HCT116 (cell line): Measurements from ENCODE around the gene NAPSA.

Experiments used
- CBX3 ChIP-seq: IDR thresholded peaks from 2 replicates; pipeline ENCODE4 v1.6.1; 2012; ENCODE audit warnings: low read depth
- EZH2phosphoT487 ChIP-seq: fragments of 200-600 bp; IDR thresholded peaks from 2 replicates; pipeline ENCODE4 v1.6.1; 2018; ENCODE audit warnings: antibody characterized with exemption, borderline replicate concordance
- JUND ChIP-seq: IDR thresholded peaks from 2 replicates; pipeline ENCODE4 v1.6.1; 2012
- POLR2AphosphoS5 ChIP-seq: IDR thresholded peaks from 2 replicates; pipeline ENCODE4 v1.6.1; 2011; ENCODE audit warnings: mild to moderate bottlenecking, low read depth, low read length, moderate library complexity
- SIN3A ChIP-seq: IDR thresholded peaks from 2 replicates; pipeline ENCODE4 v1.6.1; 2012; ENCODE audit warnings: low read depth
- TF ChIP-seq, protein P1 (sequence below), 3 experiments: fragments of 200-600 bp in 1 of 3; sonication (generic) in 1 of 3; IDR thresholded peaks in 2 of 3; conservative IDR thresholded peaks in 1 of 3; 2 replicates each; pipeline ENCODE4 v1.5.1; 2012 to 2017; ENCODE audit warnings: low read depth in 2 of 3, low read length in 2 of 3, antibody characterized with exemption in 1 of 3, borderline replicate concordance in 1 of 3, control low read depth in 1 of 3, mild to moderate bottlenecking in 1 of 3, mixed read lengths in 1 of 3, mixed run types in 1 of 3, moderate library complexity in 1 of 3; ENCODE audit not compliant: insufficient read depth in 1 of 3
- TF ChIP-seq, protein P2 (sequence below): IDR thresholded peaks from 2 replicates; pipeline ENCODE4 v1.6.1; 2012
- TF ChIP-seq, protein P3 (sequence below): IDR thresholded peaks from 2 replicates; pipeline ENCODE4 v1.6.1; 2012; ENCODE audit warnings: low read depth

DNA sequence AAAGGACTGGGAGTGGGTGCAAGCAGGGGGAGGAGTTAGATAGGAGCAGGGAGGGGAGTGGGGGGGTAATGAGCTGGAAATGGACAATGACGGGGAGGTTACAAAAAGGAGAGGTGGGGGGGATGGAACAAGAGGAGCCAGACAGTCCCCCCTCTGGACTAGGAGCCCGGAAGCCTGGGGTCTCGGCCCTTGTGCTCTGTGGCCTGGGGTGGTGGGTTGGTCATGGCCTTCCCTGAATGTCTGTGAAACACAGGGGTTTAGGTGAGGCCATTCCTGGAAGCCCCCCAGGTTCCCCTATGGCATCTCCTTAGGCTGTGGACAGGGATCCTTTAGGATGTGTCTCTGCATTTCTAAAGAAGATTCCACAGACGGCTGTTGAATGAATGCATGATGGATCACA lies 48.3 kb downstream of the NAPSA start:
- TF ChIP-seq, protein P1, sequence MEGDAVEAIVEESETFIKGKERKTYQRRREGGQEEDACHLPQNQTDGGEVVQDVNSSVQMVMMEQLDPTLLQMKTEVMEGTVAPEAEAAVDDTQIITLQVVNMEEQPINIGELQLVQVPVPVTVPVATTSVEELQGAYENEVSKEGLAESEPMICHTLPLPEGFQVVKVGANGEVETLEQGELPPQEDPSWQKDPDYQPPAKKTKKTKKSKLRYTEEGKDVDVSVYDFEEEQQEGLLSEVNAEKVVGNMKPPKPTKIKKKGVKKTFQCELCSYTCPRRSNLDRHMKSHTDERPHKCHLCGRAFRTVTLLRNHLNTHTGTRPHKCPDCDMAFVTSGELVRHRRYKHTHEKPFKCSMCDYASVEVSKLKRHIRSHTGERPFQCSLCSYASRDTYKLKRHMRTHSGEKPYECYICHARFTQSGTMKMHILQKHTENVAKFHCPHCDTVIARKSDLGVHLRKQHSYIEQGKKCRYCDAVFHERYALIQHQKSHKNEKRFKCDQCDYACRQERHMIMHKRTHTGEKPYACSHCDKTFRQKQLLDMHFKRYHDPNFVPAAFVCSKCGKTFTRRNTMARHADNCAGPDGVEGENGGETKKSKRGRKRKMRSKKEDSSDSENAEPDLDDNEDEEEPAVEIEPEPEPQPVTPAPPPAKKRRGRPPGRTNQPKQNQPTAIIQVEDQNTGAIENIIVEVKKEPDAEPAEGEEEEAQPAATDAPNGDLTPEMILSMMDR (IDR thresholded peaks at IDR 0.05 in 2 of 3, conservative IDR thresholded peaks at IDR 0.05 in 1 of 3; ENCODE audit: borderline replicate concordance in 1 of 3, insufficient read depth in 1 of 3, low read depth in 2 of 3, low read length in 2 of 3) = no peak
- TF ChIP-seq, protein P2, sequence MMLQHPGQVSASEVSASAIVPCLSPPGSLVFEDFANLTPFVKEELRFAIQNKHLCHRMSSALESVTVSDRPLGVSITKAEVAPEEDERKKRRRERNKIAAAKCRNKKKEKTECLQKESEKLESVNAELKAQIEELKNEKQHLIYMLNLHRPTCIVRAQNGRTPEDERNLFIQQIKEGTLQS = no peak
- TF ChIP-seq EZH2phosphoT487 = no peak
- TF ChIP-seq SIN3A = no peak
- TF ChIP-seq CBX3 = no peak
- no peak for TF ChIP-seq JUND
- TF ChIP-seq, protein P3, sequence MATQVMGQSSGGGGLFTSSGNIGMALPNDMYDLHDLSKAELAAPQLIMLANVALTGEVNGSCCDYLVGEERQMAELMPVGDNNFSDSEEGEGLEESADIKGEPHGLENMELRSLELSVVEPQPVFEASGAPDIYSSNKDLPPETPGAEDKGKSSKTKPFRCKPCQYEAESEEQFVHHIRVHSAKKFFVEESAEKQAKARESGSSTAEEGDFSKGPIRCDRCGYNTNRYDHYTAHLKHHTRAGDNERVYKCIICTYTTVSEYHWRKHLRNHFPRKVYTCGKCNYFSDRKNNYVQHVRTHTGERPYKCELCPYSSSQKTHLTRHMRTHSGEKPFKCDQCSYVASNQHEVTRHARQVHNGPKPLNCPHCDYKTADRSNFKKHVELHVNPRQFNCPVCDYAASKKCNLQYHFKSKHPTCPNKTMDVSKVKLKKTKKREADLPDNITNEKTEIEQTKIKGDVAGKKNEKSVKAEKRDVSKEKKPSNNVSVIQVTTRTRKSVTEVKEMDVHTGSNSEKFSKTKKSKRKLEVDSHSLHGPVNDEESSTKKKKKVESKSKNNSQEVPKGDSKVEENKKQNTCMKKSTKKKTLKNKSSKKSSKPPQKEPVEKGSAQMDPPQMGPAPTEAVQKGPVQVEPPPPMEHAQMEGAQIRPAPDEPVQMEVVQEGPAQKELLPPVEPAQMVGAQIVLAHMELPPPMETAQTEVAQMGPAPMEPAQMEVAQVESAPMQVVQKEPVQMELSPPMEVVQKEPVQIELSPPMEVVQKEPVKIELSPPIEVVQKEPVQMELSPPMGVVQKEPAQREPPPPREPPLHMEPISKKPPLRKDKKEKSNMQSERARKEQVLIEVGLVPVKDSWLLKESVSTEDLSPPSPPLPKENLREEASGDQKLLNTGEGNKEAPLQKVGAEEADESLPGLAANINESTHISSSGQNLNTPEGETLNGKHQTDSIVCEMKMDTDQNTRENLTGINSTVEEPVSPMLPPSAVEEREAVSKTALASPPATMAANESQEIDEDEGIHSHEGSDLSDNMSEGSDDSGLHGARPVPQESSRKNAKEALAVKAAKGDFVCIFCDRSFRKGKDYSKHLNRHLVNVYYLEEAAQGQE = no peak
- no peak for TF ChIP-seq POLR2AphosphoS5
